Left lung (tissue), 10 donors: ENCODE results near the gene TRIP6. TPM values are rescaled to one million over a fixed set of nuclear protein-coding genes. Genes with fewer than 3 reads are reported as not detected.

Experiments used
- ATAC-seq: fragments of 200-7000 bp; cut with Tn5 transposase; one replicate; pipeline ENCODE4 v1.9.1; 2020; ENCODE audit warnings: moderate library complexity
- DNase-seq, 4 donors: peaks; one replicate each; pipeline ENCODE4 v3.0.0-alpha.2; 2013 to 2020
- H3K27ac ChIP-seq, 2 donors: fragments of 200-600 bp; sonication (generic) in 1 of 2; one replicate each; pipeline versions ENCODE4 v1.5.0 to v1.8.0; 2020 to 2021
- H3K27me3 ChIP-seq, 2 donors: fragments of 200-600 bp; sonication (generic) in 1 of 2; one replicate each; pipeline versions ENCODE4 v1.5.0 to v1.8.0; 2020 to 2021
- H3K36me3 ChIP-seq, 2 donors: fragments of 200-600 bp; sonication (generic) in 1 of 2; one replicate each; pipeline versions ENCODE4 v1.5.0 to v1.8.0; 2020 to 2021
- H3K4me1 ChIP-seq, 2 donors: fragments of 200-600 bp; one replicate each; pipeline ENCODE4 v1.8.0; 2021
- H3K4me3 ChIP-seq, 2 donors: fragments of 200-600 bp; sonication (generic) in 1 of 2; one replicate each; pipeline versions ENCODE4 v1.5.0 to v1.8.0; 2020 to 2021; ENCODE audit warnings: mild to moderate bottlenecking in 1 of 2
- H3K9me3 ChIP-seq, 2 donors: fragments of 200-600 bp; sonication (generic) in 1 of 2; one replicate each; pipeline versions ENCODE4 v1.5.0 to v1.8.0; 2020 to 2021
- intact Hi-C, 2 donors: fragments of 100-400 bp; cut with DNase I; formaldehyde crosslinking; loops; one replicate each; pipeline versions ENCODE4 v1.11.2 to v1.14.2; 2022
- polyA plus RNA-seq, 6 donors: library from polyadenylated mRNA; unstranded; fragments of 120-200 nt; gene quantifications; one replicate each; pipeline ENCODE4 v1.2.1, GENCODE V29; 2013; ENCODE audit not compliant: insufficient read length in 6 of 6
- total RNA-seq, 2 donors: library from RNA; stranded (reverse); fragmentation: NEBNext Ultra II Directional; extraction: Animal tissue kit (Norgen Biotek cat#: 25700); gene quantifications; one replicate each; pipeline ENCODE4 v1.2.1, GENCODE V29; 2021
- TF ChIP-seq, protein P1 (sequence below), 2 donors: fragments of 200-600 bp; sonication (generic) in 1 of 2; IDR thresholded peaks; one replicate each; pipeline versions ENCODE4 v1.5.0 to v1.8.0; 2021; ENCODE audit warnings: antibody characterized with exemption in 2 of 2
- donor health status: DM: no; HTN: yes; CAD: no.
- donor health status: DM: no; HTN: no; CAD: no.

TRIP6 gene
- total and polyA plus RNA-seq, 8 donors: 61.5 to 96.6 (median 76.2) TPM

DNA sequence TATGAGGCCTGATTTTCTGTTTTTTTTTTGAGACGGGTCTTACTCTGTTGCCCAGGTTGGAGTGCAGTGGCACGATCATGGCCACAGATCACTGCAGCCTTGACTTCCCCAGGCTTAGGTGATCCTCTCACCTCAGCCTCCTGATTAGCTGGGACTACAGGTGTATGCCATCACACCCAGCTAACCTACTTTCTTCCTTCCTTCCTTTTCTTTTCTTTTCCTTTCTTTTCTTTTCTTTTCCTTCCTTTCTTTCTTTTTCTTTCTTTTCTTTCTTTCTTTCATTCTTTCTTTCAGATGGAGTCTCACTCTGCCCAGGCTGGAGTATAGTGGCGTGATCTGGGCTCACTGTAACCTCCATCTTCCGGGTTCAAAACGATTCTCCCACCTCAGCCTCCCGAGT lies 11.5 kb downstream of the TRIP6 start:
- Histone ChIP-seq H3K4me1 (peaks cover 12 to 47% of the 10 kb centered on the region in 2 donors), H3K27me3 (no peaks in the 10 kb centered on the region), H3K27ac (no peak overlapping the region), H3K9me3 (no peaks in the 10 kb centered on the region), H3K4me3 (no peak overlapping the region), H3K36me3 (peaks cover 0 to 63% of the 10 kb centered on the region in 2 donors)
- ATAC-seq (no peak), DNase-seq (no peak)
- intact Hi-C loops: no loop called here
- TF ChIP-seq, protein P1, sequence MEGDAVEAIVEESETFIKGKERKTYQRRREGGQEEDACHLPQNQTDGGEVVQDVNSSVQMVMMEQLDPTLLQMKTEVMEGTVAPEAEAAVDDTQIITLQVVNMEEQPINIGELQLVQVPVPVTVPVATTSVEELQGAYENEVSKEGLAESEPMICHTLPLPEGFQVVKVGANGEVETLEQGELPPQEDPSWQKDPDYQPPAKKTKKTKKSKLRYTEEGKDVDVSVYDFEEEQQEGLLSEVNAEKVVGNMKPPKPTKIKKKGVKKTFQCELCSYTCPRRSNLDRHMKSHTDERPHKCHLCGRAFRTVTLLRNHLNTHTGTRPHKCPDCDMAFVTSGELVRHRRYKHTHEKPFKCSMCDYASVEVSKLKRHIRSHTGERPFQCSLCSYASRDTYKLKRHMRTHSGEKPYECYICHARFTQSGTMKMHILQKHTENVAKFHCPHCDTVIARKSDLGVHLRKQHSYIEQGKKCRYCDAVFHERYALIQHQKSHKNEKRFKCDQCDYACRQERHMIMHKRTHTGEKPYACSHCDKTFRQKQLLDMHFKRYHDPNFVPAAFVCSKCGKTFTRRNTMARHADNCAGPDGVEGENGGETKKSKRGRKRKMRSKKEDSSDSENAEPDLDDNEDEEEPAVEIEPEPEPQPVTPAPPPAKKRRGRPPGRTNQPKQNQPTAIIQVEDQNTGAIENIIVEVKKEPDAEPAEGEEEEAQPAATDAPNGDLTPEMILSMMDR (IDR thresholded peaks at IDR 0.05): no peak

DNA sequence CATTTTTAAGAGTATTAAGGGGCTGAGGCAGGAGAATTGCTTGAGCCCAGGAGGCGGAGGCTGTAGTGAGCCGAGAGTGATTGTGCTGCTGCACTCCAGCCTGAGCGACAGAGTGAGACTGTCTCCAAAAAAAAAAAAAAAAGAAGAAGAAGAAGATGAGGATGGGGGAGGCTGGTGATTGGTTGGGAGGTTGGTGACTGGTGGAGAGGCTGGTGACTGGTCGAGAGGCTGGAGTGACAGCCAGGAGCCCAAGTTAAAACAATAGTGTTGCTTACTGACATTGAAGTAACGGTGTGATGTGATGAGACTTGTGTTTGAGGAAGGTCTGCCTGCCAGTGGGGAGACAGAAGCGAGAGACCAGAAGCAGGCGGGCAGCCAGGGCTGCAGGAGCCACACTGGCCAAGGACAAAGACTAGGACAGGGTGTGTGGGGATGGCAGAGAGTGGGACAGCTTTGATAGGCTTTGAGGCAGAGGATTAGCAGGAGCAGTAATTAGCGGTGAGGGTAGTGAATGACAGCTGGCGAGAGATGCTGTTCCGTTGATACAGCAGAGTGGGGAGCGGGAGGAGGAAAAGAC lies 12.6 kb downstream of the TRIP6 start:
- ATAC-seq (no peak), DNase-seq (no peak)
- Histone ChIP-seq H3K27ac (no peak overlapping the region), H3K4me1 (peaks cover 12 to 38% of the 10 kb centered on the region in 2 donors), H3K9me3 (no peaks in the 10 kb centered on the region), H3K36me3 (peaks cover 0 to 68% of the 10 kb centered on the region in 2 donors), H3K27me3 (no peaks in the 10 kb centered on the region), H3K4me3 (no peak overlapping the region)
- intact Hi-C loops: no loop called here
- TF ChIP-seq, protein P1 (IDR thresholded peaks at IDR 0.05): no peak

DNA sequence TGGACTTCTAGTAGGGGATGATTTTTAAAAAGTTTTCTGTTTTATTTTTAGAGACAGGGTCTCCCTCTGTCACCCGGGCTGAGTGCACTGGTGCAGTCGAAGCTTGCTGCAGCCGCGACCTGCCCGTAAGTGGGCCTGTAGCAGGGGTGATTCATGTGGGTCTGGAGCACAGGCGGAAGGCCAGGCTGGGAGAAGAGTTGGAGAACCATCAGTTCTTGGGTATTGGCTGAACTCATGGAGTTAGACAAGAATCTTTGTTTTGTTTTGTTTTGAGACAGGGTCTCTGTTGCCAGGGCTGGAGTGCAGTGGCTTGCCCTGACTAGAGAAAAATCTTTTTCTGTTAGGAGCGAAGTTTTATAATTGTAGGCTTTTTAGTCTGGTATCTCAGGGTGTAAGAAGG lies 13.5 kb downstream of the TRIP6 start:
- ATAC-seq: no peak
- intact Hi-C loops: no loop called here
- Histone ChIP-seq H3K27me3 (no peaks in the 10 kb centered on the region), H3K9me3 (no peaks in the 10 kb centered on the region), H3K27ac (no peak overlapping the region), H3K4me1 (peaks cover 11 to 36% of the 10 kb centered on the region in 2 donors), H3K4me3 (no peak overlapping the region), H3K36me3 (peaks cover 0 to 77% of the 10 kb centered on the region in 2 donors)
- TF ChIP-seq, protein P1 (IDR thresholded peaks at IDR 0.05): no peak
- no peak for DNase-seq

DNA sequence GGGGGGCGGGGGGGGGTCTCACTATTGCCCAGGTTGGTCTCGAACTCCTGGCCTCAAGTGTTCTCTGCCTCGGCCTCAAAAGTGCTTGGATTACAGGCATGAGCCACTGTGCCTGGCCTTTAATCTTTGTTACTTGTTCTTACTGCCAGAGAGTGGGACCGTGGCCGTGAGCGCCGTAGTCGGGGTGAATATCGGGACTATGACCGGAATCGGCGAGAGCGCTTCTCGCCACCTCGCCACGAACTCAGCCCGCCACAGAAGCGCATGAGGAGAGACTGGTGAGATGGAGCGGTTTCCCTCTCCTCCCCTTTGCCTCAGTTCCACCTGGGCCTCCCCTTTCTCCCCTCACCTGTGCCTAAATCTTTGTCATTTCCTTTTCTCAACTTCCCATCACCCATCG lies 13.9 kb downstream of the TRIP6 start:
- no peak overlapping the region for H3K27ac ChIP-seq
- H3K9me3 ChIP-seq: no peaks in the 10 kb centered on the region
- TF ChIP-seq, protein P1 (IDR thresholded peaks at IDR 0.05): no peak
- H3K4me3 ChIP-seq: no peak overlapping the region
- no peaks in the 10 kb centered on the region for H3K27me3 ChIP-seq
- ATAC-seq (no peak), DNase-seq (no peak)
- H3K4me1 ChIP-seq: peaks cover 6 to 32% of the 10 kb centered on the region in 2 donors
- H3K36me3 ChIP-seq: peaks cover under 1 to 82% of the 10 kb centered on the region in 2 donors
- intact Hi-C loops: no loop called here

DNA sequence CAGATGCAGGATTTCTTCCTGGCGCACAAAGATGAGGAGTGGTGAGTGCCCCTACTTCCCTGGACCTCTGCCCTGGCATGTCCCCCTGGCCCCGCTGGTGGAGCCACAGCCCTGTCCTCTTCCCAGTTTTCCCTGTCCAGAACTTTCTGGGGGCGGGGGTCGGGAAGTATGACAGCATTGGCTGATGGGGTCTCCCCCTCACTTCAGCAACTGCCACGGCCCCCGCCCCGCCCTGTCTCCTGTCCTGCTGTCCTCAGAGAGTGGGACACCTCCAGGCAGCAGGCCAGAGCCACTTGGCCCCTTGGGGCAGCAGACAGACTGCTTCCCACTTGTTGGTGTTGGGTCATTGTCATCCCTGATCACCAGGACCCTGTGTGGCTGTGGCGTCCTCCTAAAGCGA lies 15.0 kb downstream of the TRIP6 start:
- Histone ChIP-seq H3K4me1 (peaks cover 2 to 29% of the 10 kb centered on the region in 2 donors), H3K27ac (no peak overlapping the region), H3K9me3 (no peaks in the 10 kb centered on the region), H3K27me3 (no peaks in the 10 kb centered on the region), H3K36me3 (peaks cover 4 to 92% of the 10 kb centered on the region in 2 donors), H3K4me3 (no peak overlapping the region)
- intact Hi-C loops: no loop called here
- ATAC-seq (no peak), DNase-seq (peak in 1 of 4 donors; percentile 71)
- TF ChIP-seq, protein P1 (IDR thresholded peaks at IDR 0.05): no peak
